ENCODE measurements around the gene CHRNA7. TPM values are rescaled to one million over a fixed set of nuclear protein-coding genes. Genes with fewer than 3 reads are reported as not detected.

Gene CHRNA7
- total RNA-seq, 1 donor = 2.7 TPM

GRCh38 chr15:32060706-32061105 is 30.4 kb downstream of the CHRNA7 start:
- no peak for DNase-seq (ENCODE audit: low read depth in 2 of 3, low spot score in 2 of 3)

DNA sequence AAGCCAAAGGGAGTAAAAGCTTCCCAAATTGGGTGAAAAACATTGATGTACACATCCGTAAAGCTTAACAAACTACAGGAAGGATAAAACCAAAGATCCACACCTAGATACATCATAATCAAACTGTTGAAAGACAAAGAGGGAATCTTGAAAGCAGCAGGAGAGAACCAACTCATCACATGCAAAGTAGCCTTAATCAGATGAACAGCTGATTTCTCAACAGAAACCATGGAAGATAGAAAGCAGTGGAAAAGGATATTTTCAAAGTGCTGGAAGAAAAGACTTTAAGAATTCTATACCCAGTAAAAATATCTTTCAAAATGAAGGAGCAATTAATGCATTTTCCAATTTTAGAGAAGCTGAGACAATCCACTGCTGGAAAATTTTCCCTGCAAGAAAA is 36.8 kb downstream of the CHRNA7 start:
- DNase-seq (ENCODE audit: low read depth in 2 of 3, low spot score in 2 of 3) = peak in 1 of 3 donors; percentile 2

DNA sequence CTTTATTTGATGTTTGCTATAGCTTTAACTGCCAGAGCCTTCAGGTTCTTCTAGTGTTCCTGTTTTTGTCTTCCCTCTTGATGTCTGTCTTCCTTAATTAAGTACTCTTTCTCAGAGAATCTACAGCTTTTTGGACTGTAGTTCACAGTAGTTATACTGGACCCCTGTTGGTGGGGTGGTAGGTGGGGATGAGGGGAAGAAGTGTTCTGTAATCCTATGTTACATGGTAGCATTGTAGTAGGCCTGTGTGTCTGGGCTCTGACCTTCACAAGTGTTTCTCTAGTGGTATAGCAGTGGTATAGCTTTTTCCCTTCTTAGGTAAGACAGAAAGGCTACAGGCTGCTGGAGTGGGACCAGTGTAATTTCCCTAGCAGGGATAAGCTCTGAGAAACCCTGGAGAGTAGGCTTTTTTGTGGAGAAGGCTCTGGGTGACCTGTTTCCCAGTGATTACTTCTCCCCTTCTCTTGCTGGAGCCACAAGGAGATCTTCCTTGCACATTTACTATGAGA is 59.6 kb downstream of the CHRNA7 start:
- DNase-seq (ENCODE audit: low read depth in 2 of 3, low spot score in 2 of 3) = no peak

DNA sequence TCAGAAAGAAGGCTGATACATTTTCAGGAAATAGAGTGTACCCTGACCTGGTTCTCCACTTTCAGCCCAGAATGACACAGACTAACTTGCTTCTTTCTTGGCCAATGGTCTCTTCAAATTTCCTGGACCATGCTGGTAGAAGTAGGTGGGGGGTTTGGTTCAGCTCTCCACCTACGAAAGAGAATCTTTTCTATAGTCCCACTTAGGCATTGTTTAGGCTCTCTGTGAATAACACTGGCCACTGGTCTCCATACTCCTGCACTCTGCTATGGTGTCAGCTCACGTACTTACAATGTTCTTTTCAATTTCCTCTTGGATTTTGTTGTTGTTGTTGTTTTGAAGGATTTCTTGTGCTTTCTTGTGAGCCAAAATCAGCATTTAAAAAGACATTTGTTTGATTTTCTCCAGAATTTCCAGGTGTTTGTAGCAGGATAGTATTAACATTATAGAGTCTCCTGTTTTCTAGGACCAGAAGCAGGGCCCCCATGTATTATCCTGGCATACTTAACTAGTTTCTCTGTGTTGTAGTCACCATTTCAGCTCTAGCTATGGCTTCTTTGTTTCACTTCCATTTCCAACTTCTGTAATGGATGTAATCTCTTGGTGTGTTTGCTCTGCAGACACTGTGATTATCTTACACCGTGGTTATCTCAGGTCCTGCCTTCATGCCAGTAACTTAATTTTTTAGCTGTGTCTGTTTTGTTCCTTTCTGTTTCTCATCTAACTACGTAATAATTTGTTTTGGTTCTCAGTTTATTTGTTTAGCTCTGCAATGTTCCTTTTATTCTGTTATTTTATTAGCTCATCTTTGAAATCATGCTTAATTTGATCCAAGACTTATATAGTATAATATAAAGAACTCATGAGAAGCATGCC is 61.4 kb downstream of the CHRNA7 start:
- no peak for DNase-seq (ENCODE audit: low read depth in 2 of 3, low spot score in 2 of 3)

DNA sequence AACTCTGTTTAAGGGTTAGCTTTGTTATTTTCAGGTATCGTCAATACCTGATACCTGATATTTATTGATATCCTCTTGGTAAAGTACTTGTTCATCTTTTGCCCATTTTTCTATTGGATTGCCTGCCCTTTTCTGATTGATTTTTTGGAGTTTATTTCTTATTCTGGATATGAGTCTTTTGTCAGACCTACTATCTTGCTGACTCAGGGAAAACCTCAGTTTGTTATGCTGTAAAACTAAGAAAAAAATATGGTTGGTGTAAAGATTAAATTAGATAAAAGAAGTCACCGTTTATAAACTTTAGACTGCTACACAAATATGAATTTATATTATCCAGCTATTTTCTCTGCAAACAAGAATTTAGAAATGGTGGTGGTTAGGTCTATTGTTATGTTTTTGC is 65.9 kb downstream of the CHRNA7 start:
- no peak for DNase-seq (ENCODE audit: low read depth in 2 of 3, low spot score in 2 of 3)

GRCh38 chr15:32096916-32097617 is 66.8 kb downstream of the CHRNA7 start:
- no peak for DNase-seq (ENCODE audit: low read depth in 2 of 3, low spot score in 2 of 3)

DNA sequence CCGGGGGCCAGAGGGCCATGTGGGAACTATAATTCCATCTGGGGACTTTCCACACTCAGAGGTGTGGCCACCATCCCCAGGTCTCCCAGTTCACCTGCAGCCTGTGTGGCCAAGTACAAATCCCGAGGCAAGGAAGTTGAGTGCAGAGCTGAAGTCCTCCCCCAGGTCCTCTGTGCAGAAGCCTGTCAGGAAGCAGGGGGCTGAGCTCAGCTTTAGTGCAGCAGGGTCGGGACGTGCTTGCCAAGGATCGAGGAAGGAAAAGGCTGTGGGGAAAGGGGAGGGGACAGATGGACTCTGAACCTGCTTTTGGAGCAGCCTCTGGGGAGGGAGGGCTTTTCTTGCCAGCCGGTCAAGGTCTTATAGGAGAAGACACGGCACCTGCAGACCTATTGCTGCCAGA is 67.7 kb downstream of the CHRNA7 start:
- no peak for DNase-seq (ENCODE audit: low read depth in 2 of 3, low spot score in 2 of 3)

- DNase-seq (ENCODE audit: low read depth in 2 of 3, low spot score in 2 of 3) = no peak
Observed at GRCh38 chr15:32099097-32099785, 68.9 kb downstream of the CHRNA7 start.

DNA sequence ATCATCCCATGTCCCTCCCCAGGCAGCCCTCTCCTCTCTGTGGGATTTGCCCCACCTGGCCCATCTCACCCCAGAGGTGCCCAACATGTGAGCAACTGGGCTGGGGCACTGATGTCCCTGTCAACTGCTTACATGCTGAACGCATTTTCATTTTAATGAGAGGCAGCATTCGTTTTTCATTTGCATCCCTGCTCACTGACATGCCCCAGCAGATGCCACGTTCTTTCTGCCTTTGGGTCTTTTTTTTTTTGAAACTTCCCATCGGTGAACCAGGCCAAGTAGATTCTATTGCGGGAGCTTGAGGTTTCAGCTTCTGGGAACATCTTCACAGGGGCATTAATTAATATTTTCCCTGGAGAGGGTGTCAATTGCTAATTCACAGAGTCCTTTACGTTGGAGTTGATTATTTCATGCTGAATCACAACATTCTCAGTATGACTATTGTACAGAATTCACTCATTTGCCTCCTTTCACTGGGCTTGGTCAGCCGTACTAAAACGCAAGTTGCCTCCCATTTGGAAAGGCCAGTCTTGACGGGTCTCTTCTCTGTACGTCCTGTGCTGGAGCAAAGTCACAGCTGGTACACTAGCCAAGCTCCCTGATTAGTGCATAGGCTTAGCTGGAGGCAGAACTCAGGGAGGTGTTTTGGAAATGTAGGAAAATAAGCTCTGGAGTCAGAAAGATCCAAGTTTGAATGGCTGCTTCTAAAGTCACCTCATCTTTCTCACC is 69.8 kb downstream of the CHRNA7 start:
- DNase-seq (ENCODE audit: low read depth in 2 of 3, low spot score in 2 of 3) = no peak

DNA sequence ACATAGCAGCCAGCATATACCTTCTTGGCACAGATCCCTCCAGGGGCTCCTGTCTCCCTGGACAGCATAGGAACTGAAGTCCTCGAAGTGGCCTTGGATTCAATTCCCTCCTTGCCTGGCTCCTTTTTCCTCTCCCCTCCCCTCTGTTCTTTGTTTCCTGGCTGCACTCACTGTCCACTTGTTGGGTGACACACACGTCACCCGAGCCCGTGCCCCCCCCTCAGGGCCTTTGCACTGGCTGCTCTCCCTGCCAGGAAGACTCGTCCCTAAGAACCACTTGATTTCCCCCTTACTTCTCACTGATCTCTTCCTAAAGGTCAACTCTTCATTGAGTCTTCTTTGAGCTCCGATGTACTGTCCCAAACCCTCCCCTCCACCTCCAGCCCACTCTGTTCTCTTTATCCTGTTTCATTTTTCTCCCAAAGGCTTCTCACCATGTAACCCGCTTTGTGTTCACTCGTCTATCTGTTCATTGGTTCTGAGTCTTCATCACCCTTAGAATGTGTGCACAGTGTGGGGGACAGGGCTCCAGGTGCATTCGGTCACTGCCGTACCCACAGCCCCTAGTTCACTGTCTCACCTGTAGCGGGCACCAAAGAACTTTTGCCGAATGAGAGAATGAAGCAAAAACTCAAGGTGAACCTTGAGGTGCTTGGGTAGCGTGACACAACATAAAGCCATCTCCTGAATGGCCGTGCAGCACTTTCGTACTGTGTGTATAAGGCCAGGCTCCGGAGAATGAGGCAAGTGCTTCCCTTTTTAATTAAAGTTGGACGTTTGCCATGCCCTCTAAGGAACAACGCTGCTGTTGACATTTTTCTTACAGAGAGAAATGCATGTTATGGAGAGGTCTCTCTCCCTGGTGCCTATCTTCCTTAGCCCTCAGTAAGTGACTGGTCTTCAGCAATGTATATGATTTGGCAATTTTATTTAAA is 74.0 kb downstream of the CHRNA7 start:
- DNase-seq (ENCODE audit: low read depth in 2 of 3, low spot score in 2 of 3) = peak in 2 of 3 donors; percentile 67 to 89

- no peak for DNase-seq (ENCODE audit: low read depth in 2 of 3, low spot score in 2 of 3)
Observed at GRCh38 chr15:32105258-32106241, 75.2 kb downstream of the CHRNA7 start.

DNA sequence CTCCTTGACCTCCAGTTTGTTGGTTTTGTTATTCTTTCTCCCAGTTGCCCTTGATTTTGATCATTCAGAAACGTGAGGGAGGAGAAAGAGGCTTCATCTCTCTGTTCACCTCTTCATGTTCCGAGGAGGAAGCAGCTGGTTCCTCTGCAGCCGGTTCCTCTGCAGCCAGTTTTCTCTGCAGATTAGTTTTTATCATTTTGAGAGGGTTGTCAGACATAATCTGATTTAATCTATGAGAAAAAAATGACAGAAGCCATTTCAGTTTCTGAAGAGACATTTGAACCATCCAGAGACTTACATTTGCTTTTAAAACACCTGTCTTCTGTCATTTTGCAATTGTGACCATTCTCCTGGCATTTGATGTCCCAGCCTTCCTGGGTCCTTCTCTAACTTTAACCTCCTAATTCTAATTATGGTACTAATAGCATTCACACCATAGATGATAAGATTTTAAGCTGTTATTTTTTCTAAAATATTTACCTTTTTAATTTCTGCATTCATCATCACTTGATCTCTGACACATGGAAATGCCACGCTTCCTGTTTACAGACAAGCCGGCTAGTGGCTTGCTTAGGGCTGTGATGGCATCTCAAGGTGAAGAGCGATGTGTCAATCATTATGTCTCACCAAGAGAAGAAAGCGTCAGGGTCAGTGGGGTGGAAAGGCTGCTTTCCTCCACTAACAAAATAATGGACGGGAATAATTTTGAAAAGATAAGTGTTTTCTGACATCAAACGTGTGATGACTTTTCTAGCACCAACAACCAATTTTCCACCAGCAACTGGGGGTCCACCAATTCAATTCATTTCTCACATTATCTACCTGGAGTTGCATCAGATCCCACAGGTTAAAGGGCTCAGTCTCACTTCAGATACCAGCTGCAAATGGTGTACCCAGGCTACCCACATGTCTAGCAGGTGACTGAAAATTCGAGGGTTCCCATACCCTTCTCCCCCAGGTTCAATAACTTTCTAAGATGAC is 76.4 kb downstream of the CHRNA7 start:
- DNase-seq (ENCODE audit: low read depth in 2 of 3, low spot score in 2 of 3) = peak in 2 of 3 donors; percentile 62 to 90

DNA sequence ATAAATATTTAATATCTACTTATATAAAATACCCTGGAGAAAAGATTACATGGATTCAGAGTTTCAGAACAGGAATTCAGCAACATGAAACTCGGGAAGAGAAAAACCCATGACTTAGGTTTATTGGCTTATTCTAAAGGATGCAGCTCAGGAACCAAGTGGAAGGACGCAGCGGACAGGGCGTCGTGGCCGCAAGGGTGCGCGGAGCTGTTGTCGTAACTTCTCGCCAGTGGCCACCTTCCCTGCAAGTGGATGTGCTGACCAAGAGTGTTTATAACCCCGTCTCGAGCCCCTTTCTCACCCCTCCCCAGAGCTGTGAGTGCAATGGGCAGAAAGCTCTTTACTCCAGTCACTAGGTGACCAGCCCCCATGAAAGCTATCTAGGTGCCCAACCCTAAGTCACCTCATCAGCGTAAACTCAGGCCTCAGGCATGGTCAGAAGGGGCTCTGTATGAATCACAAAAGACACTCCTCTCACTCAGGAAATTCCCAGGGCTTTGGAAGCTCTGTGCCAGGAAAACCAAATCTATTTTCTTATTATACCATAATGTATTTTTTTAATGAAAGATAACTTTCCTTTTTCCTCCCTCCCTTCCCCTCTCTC is 77.3 kb downstream of the CHRNA7 start:
- no peak for DNase-seq (ENCODE audit: low read depth in 2 of 3, low spot score in 2 of 3)

DNA sequence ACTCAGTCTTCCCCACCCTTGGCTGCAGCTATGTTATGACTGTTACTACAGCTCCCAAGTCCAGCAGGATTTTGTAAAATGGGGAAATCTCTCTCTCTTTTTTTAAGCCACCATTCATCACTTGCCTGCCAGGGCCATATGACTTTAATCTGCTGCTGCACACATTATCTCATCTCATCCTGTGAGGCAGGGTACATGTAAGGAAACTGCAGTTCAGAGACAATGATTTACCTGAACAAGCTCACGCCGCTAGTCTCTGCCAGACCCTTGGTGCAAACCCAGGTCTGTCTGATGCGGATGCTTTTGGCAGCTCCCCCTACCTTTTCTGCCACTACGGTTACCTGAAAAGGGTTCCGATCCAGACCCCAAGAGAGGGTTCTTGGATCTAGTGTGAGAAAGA is 78.3 kb downstream of the CHRNA7 start:
- DNase-seq (ENCODE audit: low read depth in 2 of 3, low spot score in 2 of 3) = no peak

DNA sequence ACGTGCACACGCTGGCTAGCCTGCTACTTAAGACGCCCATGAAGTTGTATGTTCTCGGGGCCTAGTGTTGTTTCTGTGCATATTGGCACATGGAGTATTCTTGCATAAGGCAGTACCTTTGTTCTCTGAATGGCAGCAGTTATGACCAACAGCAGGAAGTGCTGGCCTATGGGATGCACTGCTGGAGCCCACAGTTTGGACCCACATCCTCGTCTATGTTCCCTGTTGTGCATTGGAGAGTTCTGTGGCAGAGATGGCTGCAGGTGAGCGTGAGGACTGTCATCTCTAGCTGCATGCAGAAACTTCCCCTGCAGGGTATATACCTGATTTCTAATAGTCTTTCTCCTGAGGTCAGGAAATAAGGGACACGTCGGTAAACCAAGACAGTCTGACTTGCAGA is 81.8 kb downstream of the CHRNA7 start:
- no peak for DNase-seq (ENCODE audit: low read depth in 2 of 3, low spot score in 2 of 3)

DNA sequence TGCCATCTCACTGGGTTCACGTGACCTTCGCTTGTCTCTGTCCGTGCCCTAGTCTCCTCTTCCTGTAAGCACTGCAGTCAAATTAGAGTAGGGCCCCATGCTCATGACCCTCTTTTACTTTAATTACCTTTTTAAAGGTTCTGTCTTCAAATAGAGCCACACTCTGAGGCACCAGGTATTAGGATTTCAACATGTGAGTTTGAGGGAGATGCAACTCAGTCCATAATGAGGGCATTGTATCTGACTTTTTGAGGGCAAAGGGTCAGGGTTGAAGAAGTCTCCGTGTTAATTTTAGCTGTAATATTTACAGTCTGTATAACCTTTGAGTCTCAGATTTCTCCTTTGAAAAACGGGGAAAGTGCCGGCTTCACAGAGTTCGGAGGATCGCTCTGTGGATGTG is 82.9 kb downstream of the CHRNA7 start:
- DNase-seq (ENCODE audit: low read depth in 2 of 3, low spot score in 2 of 3) = no peak

DNA sequence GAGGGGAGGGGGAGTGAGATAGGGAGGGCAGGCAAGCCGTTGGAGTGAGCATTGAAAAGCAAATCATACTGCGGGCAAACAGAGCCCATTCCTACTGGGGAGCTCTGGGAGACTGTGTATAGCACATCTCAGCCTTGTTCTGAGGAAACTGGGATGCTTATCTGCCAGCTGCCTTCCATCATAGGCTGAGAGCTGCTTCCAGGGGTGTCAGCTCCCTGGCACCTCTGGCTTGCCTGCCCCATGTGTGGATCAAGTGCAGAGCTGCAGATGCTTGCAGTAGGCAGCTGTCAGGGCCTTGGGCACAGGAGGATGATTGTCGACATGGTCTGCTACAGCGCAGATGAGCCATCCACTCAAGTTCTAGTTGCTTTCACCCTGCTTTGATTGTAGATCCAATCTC is 86.8 kb downstream of the CHRNA7 start:
- DNase-seq (ENCODE audit: low read depth in 2 of 3, low spot score in 2 of 3) = no peak
